Stomach (tissue), 9 donors: ENCODE measurements around the gene SLC12A7. TPM values are rescaled to one million over a fixed set of nuclear protein-coding genes. Genes with fewer than 3 reads are reported as not detected.

Source experiments
- DNase-seq, 2 donors: peaks; one replicate each; pipeline versions ENCODE4 v3.0.0 to v3.0.0-alpha.2; 2013 to 2019
- H3K27ac ChIP-seq, 5 donors: fragments of 200-600 bp in 4 of 5; sonication (generic) in 4 of 5; one replicate each; pipeline ENCODE4 v1.5.1; 2013 to 2019; ENCODE audit warnings: mild to moderate bottlenecking in 1 of 5, moderate library complexity in 1 of 5
- H3K27me3 ChIP-seq, 3 donors: fragments of 200-600 bp; sonication (generic); one replicate each; pipeline ENCODE4 v1.5.1; 2017 to 2019; ENCODE audit warnings: mixed run types in 1 of 3
- H3K36me3 ChIP-seq, 4 donors: fragments of 200-600 bp; sonication (generic); 1 replicate in 3 of 4; 2 replicates in 1 of 4; pipeline ENCODE4 v1.5.1; 2016 to 2019
- H3K4me1 ChIP-seq, 4 donors: fragments of 200-600 bp; sonication (generic); one replicate each; pipeline ENCODE4 v1.5.1; 2016 to 2019
- H3K4me3 ChIP-seq, 4 donors: fragments of 200-600 bp; sonication (generic) in 3 of 4; one replicate each; pipeline ENCODE4 v1.5.1; 2016 to 2019; ENCODE audit warnings: mild to moderate bottlenecking in 1 of 4
- H3K9me3 ChIP-seq, 4 donors: fragments of 200-600 bp; sonication (generic); one replicate each; pipeline ENCODE4 v1.5.1; 2016 to 2019
- EP300 ChIP-seq: sonication (generic); formaldehyde crosslinking; IDR thresholded peaks from one replicate; pipeline ENCODE4 v1.6.1; 2017; ENCODE audit warnings: antibody characterized with exemption
- POLR2A ChIP-seq, 4 donors: fragments of 450-650 bp; IDR thresholded peaks; one replicate each; pipeline ENCODE4 v1.6.1; 2016; ENCODE audit warnings: antibody characterized with exemption in 4 of 4, control low read depth in 2 of 4, mild to moderate bottlenecking in 1 of 4, moderate library complexity in 1 of 4
- POLR2AphosphoS5 ChIP-seq, 3 donors: sonication (generic); formaldehyde crosslinking; IDR thresholded peaks; one replicate each; pipeline ENCODE4 v1.6.1; 2016; ENCODE audit warnings: antibody characterized with exemption in 3 of 3
- WGBS, 5 donors: extraction: QIAGEN DNeasy Blood & Tissue Kit in 3 of 5; methylation state at CpG; one replicate each; pipeline versions ENCODE4 v1.1.5 to v1.1.7; 2013 to 2018; 5-methylcytosine and 5-hydroxymethylcytosine counted together
- intact Hi-C: fragments of 100-400 bp; cut with DNase I; formaldehyde crosslinking; loops from one replicate; pipeline ENCODE4 v1.15.1; 2023; ENCODE audit warnings: low total_unique reads
- polyA plus RNA-seq, 3 donors: library from polyadenylated mRNA; stranded (reverse); fragments of 200-250 nt; gene quantifications; one replicate each; pipeline ENCODE4 v1.2.3, GENCODE V29; 2013
- total RNA-seq, 5 donors: library from RNA; depleted of rRNA; stranded (reverse); fragments of >200 nt; gene quantifications; one replicate each; pipeline versions ENCODE4 v1.1.0 to v1.2.3, GENCODE V29; 2014 to 2016
- TF ChIP-seq, protein P1 (sequence below), 7 experiments: fragments of 450-650 bp in 4 of 7; fragments of 200-600 bp in 3 of 7; sonication (generic) in 3 of 7; IDR thresholded peaks; one replicate each; pipeline ENCODE4 v1.5.1; 2016 to 2019; ENCODE audit warnings: antibody characterized with exemption in 7 of 7, control low read depth in 2 of 7, mild to moderate bottlenecking in 1 of 7
- donor health status: healthy with polysubstance abuse.
- donor health status: Bipolar disorder and iron deficiency.
- donor health status: healthy.

Gene SLC12A7
- total and polyA plus RNA-seq, 8 donors: 4.7 to 346 (median 37.7) TPM

DNA sequence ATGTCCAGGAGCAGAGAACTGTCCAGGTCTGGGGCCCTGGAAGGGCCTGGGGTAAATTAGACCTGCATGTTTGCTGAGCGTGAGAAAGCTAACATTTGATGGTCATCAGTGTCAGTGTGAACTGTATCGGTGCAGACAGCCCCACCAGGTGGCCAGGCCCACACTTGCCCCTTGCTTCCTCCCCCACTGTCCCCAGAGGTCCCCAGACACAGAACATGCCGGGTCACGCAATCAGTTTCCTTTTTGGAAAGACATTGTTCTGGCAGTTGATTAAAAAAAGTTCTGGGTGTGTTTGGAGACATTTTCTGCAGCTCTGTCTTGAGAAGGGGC lies 101.7 kb downstream of the SLC12A7 start:
- WGBS, 5 donors: 45 to 52% (median 50%) methylated on average over 3 to 4 of the region's 4 CpGs
- intact Hi-C loops: no loop called here
- H3K9me3 ChIP-seq: no peaks in the 10 kb centered on the region
- H3K27ac ChIP-seq: no peak overlapping the region
- H3K27me3 ChIP-seq: peaks cover 0 to 81% (median 32%) of the 10 kb centered on the region in 3 donors
- no peaks in the 10 kb centered on the region for H3K36me3 ChIP-seq
- TF ChIP-seq, protein P1, sequence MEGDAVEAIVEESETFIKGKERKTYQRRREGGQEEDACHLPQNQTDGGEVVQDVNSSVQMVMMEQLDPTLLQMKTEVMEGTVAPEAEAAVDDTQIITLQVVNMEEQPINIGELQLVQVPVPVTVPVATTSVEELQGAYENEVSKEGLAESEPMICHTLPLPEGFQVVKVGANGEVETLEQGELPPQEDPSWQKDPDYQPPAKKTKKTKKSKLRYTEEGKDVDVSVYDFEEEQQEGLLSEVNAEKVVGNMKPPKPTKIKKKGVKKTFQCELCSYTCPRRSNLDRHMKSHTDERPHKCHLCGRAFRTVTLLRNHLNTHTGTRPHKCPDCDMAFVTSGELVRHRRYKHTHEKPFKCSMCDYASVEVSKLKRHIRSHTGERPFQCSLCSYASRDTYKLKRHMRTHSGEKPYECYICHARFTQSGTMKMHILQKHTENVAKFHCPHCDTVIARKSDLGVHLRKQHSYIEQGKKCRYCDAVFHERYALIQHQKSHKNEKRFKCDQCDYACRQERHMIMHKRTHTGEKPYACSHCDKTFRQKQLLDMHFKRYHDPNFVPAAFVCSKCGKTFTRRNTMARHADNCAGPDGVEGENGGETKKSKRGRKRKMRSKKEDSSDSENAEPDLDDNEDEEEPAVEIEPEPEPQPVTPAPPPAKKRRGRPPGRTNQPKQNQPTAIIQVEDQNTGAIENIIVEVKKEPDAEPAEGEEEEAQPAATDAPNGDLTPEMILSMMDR (IDR thresholded peaks at IDR 0.05): no peak
- TF ChIP-seq EP300 (no peak), POLR2AphosphoS5 (IDR thresholded peaks at IDR 0.05) (no peak), POLR2A (IDR thresholded peaks at IDR 0.05) (no peak)
- peak in 1 of 2 donors; percentile 52 for DNase-seq
- peaks cover 21 to 44% (median 42%) of the 10 kb centered on the region in 4 donors for H3K4me1 ChIP-seq
- peak overlapping the region in 3 of 4 donors; percentile 51 to 67 (median 54) for H3K4me3 ChIP-seq

DNA sequence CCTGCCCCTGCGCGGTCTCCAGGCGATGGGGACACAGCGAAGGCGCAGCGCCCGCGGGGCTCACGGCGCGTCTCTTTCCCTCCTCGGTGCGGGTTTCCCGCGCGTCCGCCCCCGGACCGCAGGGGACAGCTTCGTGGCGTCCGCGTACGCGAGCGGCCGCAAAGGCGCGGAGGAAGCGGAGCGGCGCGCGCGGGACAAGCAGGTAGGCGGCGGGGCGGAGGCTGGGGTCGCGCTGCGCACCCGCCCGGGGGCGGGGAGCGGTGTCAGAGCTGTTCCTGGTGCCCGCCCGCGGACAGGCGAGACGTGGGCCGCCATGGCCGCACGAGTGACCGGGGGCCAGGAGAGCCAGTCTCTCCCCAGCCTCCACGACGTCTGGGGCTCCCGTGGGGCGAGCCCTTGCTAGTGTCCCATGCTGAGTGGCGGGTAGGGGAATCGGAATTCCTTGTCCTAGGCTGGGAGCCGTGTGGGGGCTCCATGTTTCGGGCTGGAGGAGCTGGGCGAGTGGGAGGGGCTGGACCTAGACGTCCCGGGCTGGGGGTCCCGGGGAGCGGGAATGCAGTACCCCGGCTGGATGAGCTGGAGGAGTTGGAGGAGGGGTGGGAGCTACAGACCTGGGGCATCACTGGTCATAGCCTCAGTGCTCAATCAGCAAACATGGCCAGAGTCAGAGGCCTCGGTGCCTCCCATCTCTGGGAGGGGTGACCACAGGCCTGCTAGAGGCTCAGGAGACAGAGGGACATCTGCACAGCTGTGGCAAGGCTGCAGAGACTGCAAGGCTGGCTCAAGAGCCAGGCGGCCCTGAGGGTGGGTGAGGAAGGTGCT lies 102.3 kb downstream of the SLC12A7 start:
- DNase-seq: peak in 1 of 2 donors; percentile 42
- H3K4me1 ChIP-seq: peaks cover 22 to 49% (median 47%) of the 10 kb centered on the region in 4 donors
- peak overlapping the region in 1 of 5 donors; percentile 34 for H3K27ac ChIP-seq
- no peaks in the 10 kb centered on the region for H3K9me3 ChIP-seq
- no peak for TF ChIP-seq EP300
- TF ChIP-seq, protein P1 (IDR thresholded peaks at IDR 0.05): no peak
- no peak for TF ChIP-seq POLR2A (IDR thresholded peaks at IDR 0.05)
- no peak for TF ChIP-seq POLR2AphosphoS5 (IDR thresholded peaks at IDR 0.05)
- peaks cover 0 to 87% (median 38%) of the 10 kb centered on the region in 3 donors for H3K27me3 ChIP-seq
- H3K36me3 ChIP-seq: no peaks in the 10 kb centered on the region
- 8 to 19% (median 12%) methylated on average over 19 to 70 of the region's 70 CpGs for WGBS, 5 donors
- peak overlapping the region; percentile 47 to 67 (median 52) for H3K4me3 ChIP-seq
- intact Hi-C loops: no loop called here

DNA sequence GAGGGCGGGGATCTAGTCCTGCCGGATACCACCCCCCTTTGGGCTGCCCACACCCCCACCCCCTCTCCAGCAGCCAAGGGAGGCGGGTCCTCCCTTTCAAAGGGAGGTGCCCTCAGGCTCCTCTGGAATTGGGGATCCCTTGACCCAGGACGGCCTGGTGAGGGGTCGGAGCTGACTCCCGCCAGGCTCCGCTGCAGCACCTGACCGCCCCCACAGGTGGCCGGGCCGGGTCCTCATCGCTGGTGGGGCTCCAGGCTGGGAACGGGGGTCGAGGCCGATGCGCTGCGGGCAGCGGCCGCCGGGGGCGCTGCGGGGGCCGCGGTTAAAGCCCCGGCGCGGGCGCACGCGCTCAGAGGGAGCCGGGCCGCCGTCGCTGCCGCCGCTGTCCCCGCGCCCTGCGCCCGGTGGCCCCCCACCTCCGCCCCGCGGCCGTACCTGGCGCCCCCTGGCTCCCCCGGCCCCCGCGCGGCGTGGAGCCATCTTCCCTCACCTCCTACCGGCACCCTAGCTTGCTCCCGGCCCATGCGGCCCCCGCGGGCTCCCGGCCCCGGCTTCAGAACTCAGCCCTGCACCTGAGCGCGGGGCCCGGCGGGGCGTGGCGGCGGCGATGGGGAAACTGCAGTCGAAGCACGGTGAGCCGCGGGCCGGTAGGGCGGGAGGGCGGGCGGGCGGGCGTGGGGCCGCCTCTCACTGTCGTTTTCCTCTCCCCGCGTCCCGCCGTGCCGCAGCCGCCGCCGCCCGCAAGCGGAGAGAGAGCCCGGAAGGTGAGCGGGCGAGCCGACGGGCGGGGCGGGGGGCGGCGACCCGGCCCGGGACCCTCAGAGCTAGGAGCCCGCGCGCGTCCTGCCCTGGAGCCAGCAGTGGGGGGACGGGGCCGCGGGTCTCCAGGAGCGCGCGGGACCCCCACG lies 103.2 kb downstream of the SLC12A7 start, which contains the start of gene NKD2:
Gene NKD2 (plus strand): TSS at position 352 of the 908 bp plus-strand sequence. CDS start 256 bp downstream, at position 608.
- WGBS, 5 donors: 0 to 4% (median 2%) methylated on average over 6 to 108 of the region's 108 CpGs

More for the DNA sequence above, 103.2 kb downstream of the SLC12A7 start, which contains the start of gene NKD2:
- TF ChIP-seq, protein P1 (IDR thresholded peaks at IDR 0.05): peak in 3 of 7 experiments; percentile 43 to 85 (median 70)
- TF ChIP-seq POLR2AphosphoS5 (IDR thresholded peaks at IDR 0.05): no peak
- TF ChIP-seq EP300: no peak
- TF ChIP-seq POLR2A (IDR thresholded peaks at IDR 0.05): no peak
- H3K9me3 ChIP-seq: no peaks in the 10 kb centered on the region
- no peaks in the 10 kb centered on the region for H3K36me3 ChIP-seq
- H3K27ac ChIP-seq: peak within 1 kb of the TSS in 1 of 5 donors; percentile 34
- peaks cover 25 to 58% (median 56%) of the 10 kb centered on the region in 4 donors for H3K4me1 ChIP-seq
- peaks cover 0 to 94% (median 41%) of the 10 kb centered on the region in 3 donors for H3K27me3 ChIP-seq
- intact Hi-C loops: no loop called here
- DNase-seq: peak; percentile 31 to 79
- H3K4me3 ChIP-seq: peak within 1 kb of the TSS; percentile 47 to 67 (median 52)
